SK-N-SH treated with all-trans-retinoic acid at 6 μM for 48 hours (cell line): ENCODE results near the gene CDC25C.

Source experiments
- ATAC-seq: fragments of 200-7000 bp; cut with Tn5 transposase; 3 replicates; pipeline ENCODE4 v1.9.1; 2020; ENCODE audit warnings: mild to moderate bottlenecking, moderate library complexity
- ARNTL ChIP-seq: fragments of 450-650 bp; formaldehyde crosslinking; IDR thresholded peaks from 2 replicates; pipeline ENCODE4 v1.5.0; 2020; ENCODE audit warnings: low read depth, mild to moderate bottlenecking, moderate library complexity, borderline replicate concordance
- BACH2 ChIP-seq: fragments of 250-450 bp; sonication (Bioruptor Pico); IDR thresholded peaks from 2 replicates; pipeline ENCODE4 v1.9.0; 2021; ENCODE audit warnings: mild to moderate bottlenecking, borderline replicate concordance
- CSDC2 ChIP-seq: fragments of 250-450 bp; sonication (Bioruptor Pico); IDR thresholded peaks from 2 replicates; pipeline ENCODE4 v1.5.0; 2020; ENCODE audit warnings: mild to moderate bottlenecking, moderate library complexity
- ESRRG ChIP-seq: fragments of 250-450 bp; sonication (Bioruptor Pico); IDR thresholded peaks from 2 replicates; pipeline ENCODE4 v1.6.1; 2021; ENCODE audit warnings: mild to moderate bottlenecking
- OSR1 ChIP-seq: fragments of 250-450 bp; sonication (Bioruptor Pico); IDR thresholded peaks from 2 replicates; pipeline ENCODE4 v1.8.0; 2022; ENCODE audit warnings: moderate library complexity, mild to moderate bottlenecking, inconsistent platforms
- PPARA ChIP-seq: fragments of 250-450 bp; sonication (Bioruptor Pico); IDR thresholded peaks from 2 replicates; pipeline ENCODE4 v1.5.0; 2020; ENCODE audit warnings: mild to moderate bottlenecking, borderline replicate concordance
- RARB ChIP-seq: fragments of 250-450 bp; sonication (Bioruptor Pico); IDR thresholded peaks from 2 replicates; pipeline ENCODE4 v1.8.0; 2021; ENCODE audit warnings: mild to moderate bottlenecking, moderate library complexity
- SNAI2 ChIP-seq: fragments of 250-450 bp; sonication (Bioruptor Pico); IDR thresholded peaks from 2 replicates; pipeline ENCODE4 v1.5.0; 2020; ENCODE audit warnings: mild to moderate bottlenecking, moderate library complexity
- TCF4 ChIP-seq: fragments of 250-450 bp; sonication (Bioruptor Pico); IDR thresholded peaks from 2 replicates; pipeline ENCODE4 v1.8.0; 2021; ENCODE audit warnings: mild to moderate bottlenecking, moderate library complexity, borderline replicate concordance
- TOX ChIP-seq: fragments of 250-450 bp; sonication (Bioruptor Pico); IDR thresholded peaks from 2 replicates; pipeline ENCODE4 v1.8.0; 2021; ENCODE audit warnings: mild to moderate bottlenecking, moderate library complexity, borderline replicate concordance
- ZC3H10 ChIP-seq: fragments of 250-450 bp; sonication (Bioruptor Pico); IDR thresholded peaks from 2 replicates; pipeline ENCODE4 v1.5.1; 2021; ENCODE audit warnings: mild to moderate bottlenecking, moderate library complexity
- ZFP3 ChIP-seq: fragments of 250-450 bp; sonication (Bioruptor Pico); IDR thresholded peaks from 2 replicates; pipeline ENCODE4 v1.5.0; 2020; ENCODE audit warnings: mild to moderate bottlenecking, moderate library complexity
- ZFP30 ChIP-seq: fragments of 450-650 bp; formaldehyde crosslinking; IDR thresholded peaks from 2 replicates; pipeline ENCODE4 v1.5.0; 2022; ENCODE audit warnings: mild to moderate bottlenecking, moderate library complexity
- ZNF565 ChIP-seq: fragments of 450-650 bp; formaldehyde crosslinking; conservative IDR thresholded peaks from 2 replicates; pipeline ENCODE4 v1.5.0; 2020; ENCODE audit warnings: low read depth, mild to moderate bottlenecking, moderate library complexity
- ZNF70 ChIP-seq: fragments of 450-650 bp; formaldehyde crosslinking; IDR thresholded peaks from 2 replicates; pipeline ENCODE4 v1.5.0; 2020; ENCODE audit warnings: mild to moderate bottlenecking, moderate library complexity
- ZNF8 ChIP-seq: fragments of 450-650 bp; formaldehyde crosslinking; IDR thresholded peaks from 2 replicates; pipeline ENCODE4 v1.5.0; 2020; ENCODE audit warnings: mild to moderate bottlenecking, moderate library complexity
- TF ChIP-seq, protein P1 (sequence below): fragments of 250-450 bp; sonication (Bioruptor Pico); IDR thresholded peaks from 2 replicates; pipeline ENCODE4 v1.8.0; 2020; ENCODE audit warnings: mild to moderate bottlenecking, moderate library complexity, borderline replicate concordance
- TF ChIP-seq, protein P2 (sequence below): fragments of 250-450 bp; sonication (Bioruptor Pico); IDR thresholded peaks from 2 replicates; pipeline ENCODE4 v1.5.1; 2021; ENCODE audit warnings: mild to moderate bottlenecking, moderate library complexity
- TF ChIP-seq, protein P3 (sequence below): fragments of 250-450 bp; sonication (Bioruptor Pico); IDR thresholded peaks from 2 replicates; pipeline ENCODE4 v1.5.1; 2020; ENCODE audit warnings: low read depth, mild to moderate bottlenecking, moderate library complexity
- TF ChIP-seq, protein P4 (sequence below): fragments of 250-450 bp; sonication (Bioruptor Pico); IDR thresholded peaks from 2 replicates; pipeline ENCODE4 v1.5.0; 2020; ENCODE audit warnings: mild to moderate bottlenecking, moderate library complexity
- TF ChIP-seq, protein P5 (sequence below): fragments of 250-450 bp; sonication (Bioruptor Pico); IDR thresholded peaks from 2 replicates; pipeline ENCODE4 v1.8.0; 2021; ENCODE audit warnings: low read depth, mild to moderate bottlenecking, moderate library complexity, borderline replicate concordance

Gene CDC25C

DNA sequence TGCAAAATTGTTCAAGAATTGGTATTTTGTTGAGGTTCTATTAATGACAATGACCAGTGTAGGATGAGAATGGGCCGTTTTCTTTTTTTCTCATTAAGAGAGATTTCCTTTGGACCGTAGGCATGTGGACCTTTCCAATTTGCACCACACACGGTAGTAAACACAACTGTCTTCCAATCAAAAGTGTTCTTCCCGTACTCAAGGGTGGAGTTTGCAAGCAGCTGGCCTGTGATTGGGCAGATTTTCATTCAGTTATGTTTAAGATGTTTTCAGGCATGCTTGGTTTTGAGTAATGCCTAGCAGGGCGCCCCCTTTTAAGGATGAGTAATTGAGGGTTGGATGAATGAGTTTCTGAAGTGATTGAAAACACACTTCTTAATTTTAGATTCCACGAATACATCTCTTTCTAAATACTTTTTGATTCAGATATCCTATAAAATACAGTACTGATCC, 23.3 kb upstream of the CDC25C start:
- ATAC-seq = peak; percentile 60
- TF ChIP-seq OSR1 (no peak), ZFP3 (CRISPR knock-in tag) (no peak), ZNF8 (no peak), ESRRG (CRISPR knock-in tag) (no peak), BACH2 (CRISPR knock-in tag) (no peak), TCF4 (no peak), TOX (no peak), ZFP30 (CRISPR knock-in tag) (no peak), ZNF70 (no peak), ZC3H10 (CRISPR knock-in tag) (no peak), SNAI2 (no peak), ARNTL (CRISPR knock-in tag) (no peak), ZNF565 (CRISPR knock-in tag) (no peak)
- TF ChIP-seq, protein P1, sequence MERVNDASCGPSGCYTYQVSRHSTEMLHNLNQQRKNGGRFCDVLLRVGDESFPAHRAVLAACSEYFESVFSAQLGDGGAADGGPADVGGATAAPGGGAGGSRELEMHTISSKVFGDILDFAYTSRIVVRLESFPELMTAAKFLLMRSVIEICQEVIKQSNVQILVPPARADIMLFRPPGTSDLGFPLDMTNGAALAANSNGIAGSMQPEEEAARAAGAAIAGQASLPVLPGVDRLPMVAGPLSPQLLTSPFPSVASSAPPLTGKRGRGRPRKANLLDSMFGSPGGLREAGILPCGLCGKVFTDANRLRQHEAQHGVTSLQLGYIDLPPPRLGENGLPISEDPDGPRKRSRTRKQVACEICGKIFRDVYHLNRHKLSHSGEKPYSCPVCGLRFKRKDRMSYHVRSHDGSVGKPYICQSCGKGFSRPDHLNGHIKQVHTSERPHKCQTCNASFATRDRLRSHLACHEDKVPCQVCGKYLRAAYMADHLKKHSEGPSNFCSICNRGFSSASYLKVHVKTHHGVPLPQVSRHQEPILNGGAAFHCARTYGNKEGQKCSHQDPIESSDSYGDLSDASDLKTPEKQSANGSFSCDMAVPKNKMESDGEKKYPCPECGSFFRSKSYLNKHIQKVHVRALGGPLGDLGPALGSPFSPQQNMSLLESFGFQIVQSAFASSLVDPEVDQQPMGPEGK (CRISPR knock-in tag) = no peak
- TF ChIP-seq, protein P2, sequence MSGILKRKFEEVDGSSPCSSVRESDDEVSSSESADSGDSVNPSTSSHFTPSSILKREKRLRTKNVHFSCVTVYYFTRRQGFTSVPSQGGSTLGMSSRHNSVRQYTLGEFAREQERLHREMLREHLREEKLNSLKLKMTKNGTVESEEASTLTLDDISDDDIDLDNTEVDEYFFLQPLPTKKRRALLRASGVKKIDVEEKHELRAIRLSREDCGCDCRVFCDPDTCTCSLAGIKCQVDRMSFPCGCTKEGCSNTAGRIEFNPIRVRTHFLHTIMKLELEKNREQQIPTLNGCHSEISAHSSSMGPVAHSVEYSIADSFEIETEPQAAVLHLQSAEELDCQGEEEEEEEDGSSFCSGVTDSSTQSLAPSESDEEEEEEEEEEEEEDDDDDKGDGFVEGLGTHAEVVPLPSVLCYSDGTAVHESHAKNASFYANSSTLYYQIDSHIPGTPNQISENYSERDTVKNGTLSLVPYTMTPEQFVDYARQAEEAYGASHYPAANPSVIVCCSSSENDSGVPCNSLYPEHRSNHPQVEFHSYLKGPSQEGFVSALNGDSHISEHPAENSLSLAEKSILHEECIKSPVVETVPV = no peak
- TF ChIP-seq, protein P3, sequence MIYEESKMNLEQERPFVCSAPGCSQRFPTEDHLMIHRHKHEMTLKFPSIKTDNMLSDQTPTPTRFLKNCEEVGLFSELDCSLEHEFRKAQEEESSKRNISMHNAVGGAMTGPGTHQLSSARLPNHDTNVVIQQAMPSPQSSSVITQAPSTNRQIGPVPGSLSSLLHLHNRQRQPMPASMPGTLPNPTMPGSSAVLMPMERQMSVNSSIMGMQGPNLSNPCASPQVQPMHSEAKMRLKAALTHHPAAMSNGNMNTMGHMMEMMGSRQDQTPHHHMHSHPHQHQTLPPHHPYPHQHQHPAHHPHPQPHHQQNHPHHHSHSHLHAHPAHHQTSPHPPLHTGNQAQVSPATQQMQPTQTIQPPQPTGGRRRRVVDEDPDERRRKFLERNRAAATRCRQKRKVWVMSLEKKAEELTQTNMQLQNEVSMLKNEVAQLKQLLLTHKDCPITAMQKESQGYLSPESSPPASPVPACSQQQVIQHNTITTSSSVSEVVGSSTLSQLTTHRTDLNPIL = no peak
- TF ChIP-seq, protein P4, sequence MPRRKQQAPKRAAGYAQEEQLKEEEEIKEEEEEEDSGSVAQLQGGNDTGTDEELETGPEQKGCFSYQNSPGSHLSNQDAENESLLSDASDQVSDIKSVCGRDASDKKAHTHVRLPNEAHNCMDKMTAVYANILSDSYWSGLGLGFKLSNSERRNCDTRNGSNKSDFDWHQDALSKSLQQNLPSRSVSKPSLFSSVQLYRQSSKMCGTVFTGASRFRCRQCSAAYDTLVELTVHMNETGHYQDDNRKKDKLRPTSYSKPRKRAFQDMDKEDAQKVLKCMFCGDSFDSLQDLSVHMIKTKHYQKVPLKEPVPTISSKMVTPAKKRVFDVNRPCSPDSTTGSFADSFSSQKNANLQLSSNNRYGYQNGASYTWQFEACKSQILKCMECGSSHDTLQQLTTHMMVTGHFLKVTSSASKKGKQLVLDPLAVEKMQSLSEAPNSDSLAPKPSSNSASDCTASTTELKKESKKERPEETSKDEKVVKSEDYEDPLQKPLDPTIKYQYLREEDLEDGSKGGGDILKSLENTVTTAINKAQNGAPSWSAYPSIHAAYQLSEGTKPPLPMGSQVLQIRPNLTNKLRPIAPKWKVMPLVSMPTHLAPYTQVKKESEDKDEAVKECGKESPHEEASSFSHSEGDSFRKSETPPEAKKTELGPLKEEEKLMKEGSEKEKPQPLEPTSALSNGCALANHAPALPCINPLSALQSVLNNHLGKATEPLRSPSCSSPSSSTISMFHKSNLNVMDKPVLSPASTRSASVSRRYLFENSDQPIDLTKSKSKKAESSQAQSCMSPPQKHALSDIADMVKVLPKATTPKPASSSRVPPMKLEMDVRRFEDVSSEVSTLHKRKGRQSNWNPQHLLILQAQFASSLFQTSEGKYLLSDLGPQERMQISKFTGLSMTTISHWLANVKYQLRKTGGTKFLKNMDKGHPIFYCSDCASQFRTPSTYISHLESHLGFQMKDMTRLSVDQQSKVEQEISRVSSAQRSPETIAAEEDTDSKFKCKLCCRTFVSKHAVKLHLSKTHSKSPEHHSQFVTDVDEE (CRISPR knock-in tag) = no peak
- TF ChIP-seq, protein P5, sequence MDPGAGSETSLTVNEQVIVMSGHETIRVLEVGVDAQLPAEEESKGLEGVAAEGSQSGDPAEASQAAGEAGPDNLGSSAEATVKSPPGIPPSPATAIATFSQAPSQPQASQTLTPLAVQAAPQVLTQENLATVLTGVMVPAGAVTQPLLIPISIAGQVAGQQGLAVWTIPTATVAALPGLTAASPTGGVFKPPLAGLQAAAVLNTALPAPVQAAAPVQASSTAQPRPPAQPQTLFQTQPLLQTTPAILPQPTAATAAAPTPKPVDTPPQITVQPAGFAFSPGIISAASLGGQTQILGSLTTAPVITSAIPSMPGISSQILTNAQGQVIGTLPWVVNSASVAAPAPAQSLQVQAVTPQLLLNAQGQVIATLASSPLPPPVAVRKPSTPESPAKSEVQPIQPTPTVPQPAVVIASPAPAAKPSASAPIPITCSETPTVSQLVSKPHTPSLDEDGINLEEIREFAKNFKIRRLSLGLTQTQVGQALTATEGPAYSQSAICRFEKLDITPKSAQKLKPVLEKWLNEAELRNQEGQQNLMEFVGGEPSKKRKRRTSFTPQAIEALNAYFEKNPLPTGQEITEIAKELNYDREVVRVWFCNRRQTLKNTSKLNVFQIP (CRISPR knock-in tag) = no peak

DNA sequence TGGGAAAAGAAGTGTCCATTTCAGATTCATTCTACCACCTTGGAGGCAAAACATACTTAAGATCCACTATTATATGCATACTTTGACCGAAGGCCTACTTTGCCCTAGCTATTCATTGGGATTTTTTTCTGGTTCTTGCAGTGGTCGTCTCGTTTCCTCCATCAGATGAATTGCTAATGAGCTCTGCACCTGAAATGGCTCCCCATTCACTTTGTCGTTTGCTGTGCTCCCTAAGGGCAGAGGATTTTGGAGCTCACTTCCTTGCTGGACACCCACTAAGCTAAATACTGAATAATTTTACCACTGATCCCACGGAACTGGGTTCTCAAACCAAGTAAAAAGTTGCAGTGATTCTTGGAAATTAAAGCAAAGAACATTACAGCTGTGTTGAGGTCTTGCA, 22.8 kb upstream of the CDC25C start:
- no peak for ATAC-seq
- TF ChIP-seq ESRRG (CRISPR knock-in tag) (no peak), SNAI2 (no peak), RARB (CRISPR knock-in tag) (no peak), TOX (no peak), ZNF70 (no peak), ZFP3 (CRISPR knock-in tag) (no peak), ZNF8 (no peak), OSR1 (no peak), ZFP30 (CRISPR knock-in tag) (no peak), PPARA (CRISPR knock-in tag) (no peak), ZNF565 (CRISPR knock-in tag) (no peak), CSDC2 (CRISPR knock-in tag) (no peak), BACH2 (CRISPR knock-in tag) (no peak), TCF4 (no peak)
- TF ChIP-seq, protein P3 = no peak
- TF ChIP-seq, protein P5 (CRISPR knock-in tag) = no peak
- TF ChIP-seq, protein P1 (CRISPR knock-in tag) = no peak
- TF ChIP-seq, protein P4 (CRISPR knock-in tag) = no peak
